Measurements from ENCODE around the gene UBXN10.
"Not testable (repeated sequence)": the region's sequence is repeated elsewhere in the genome, so short reads cannot be mapped to it uniquely, and the experiment has no call there.

Gene UBXN10

GRCh38 chr1:20195462-20195780 lies 9.5 kb downstream of the UBXN10 start:
- in situ Hi-C loops (cut with MboI; ENCODE audit: low pct_unique_long_range_greater_than_20kb, low sequenced_read_pairs): no loop called here
- no peak for DNase-seq

GRCh38 chr1:20197329-20197791 lies 11.5 kb downstream of the UBXN10 start:
- no peak for DNase-seq
- in situ Hi-C loops (cut with MboI; ENCODE audit: low pct_unique_long_range_greater_than_20kb, low sequenced_read_pairs): no loop called here

GRCh38 chr1:20198296-20198695 lies 12.4 kb downstream of the UBXN10 start:
- DNase-seq: no peak
- in situ Hi-C loops (cut with MboI; ENCODE audit: low pct_unique_long_range_greater_than_20kb, low sequenced_read_pairs): no loop called here

- no peak for DNase-seq
- in situ Hi-C loops (cut with MboI; ENCODE audit: low pct_unique_long_range_greater_than_20kb, low sequenced_read_pairs): no loop called here
Observed at GRCh38 chr1:20198918-20199317, 13.0 kb downstream of the UBXN10 start.

GRCh38 chr1:20199403-20199802 lies 13.5 kb downstream of the UBXN10 start:
- in situ Hi-C loops (cut with MboI; ENCODE audit: low pct_unique_long_range_greater_than_20kb, low sequenced_read_pairs): no loop called here
- no peak for DNase-seq

GRCh38 chr1:20199840-20200239 lies 13.9 kb downstream of the UBXN10 start:
- no peak for DNase-seq
- in situ Hi-C loops (cut with MboI; ENCODE audit: low pct_unique_long_range_greater_than_20kb, low sequenced_read_pairs): loop anchor here (25.0 kb wide), 1 partner anchor 287 kb away; the partner anchor contains the start of gene CAMK2N1

GRCh38 chr1:20200966-20201365 lies 15.1 kb downstream of the UBXN10 start:
- no peak for DNase-seq
- in situ Hi-C loops (cut with MboI; ENCODE audit: low pct_unique_long_range_greater_than_20kb, low sequenced_read_pairs): loop anchor here (25.0 kb wide), 1 partner anchor 286 kb away; the partner anchor contains the start of gene CAMK2N1

- in situ Hi-C loops (cut with MboI; ENCODE audit: low pct_unique_long_range_greater_than_20kb, low sequenced_read_pairs): loop anchor here (25.0 kb wide), 1 partner anchor 285 kb away; the partner anchor contains the start of gene CAMK2N1
- no peak for DNase-seq
Observed at GRCh38 chr1:20202166-20202565, 16.3 kb downstream of the UBXN10 start.

- DNase-seq: no peak
Observed at GRCh38 chr1:20207546-20207945, 21.6 kb downstream of the UBXN10 start.

GRCh38 chr1:20209471-20209870 lies 23.6 kb downstream of the UBXN10 start:
- in situ Hi-C loops (cut with MboI; ENCODE audit: low pct_unique_long_range_greater_than_20kb, low sequenced_read_pairs): loop anchor here (25.0 kb wide), 1 partner anchor 278 kb away; the partner anchor contains the start of gene CAMK2N1
- DNase-seq: no peak

More at GRCh38 chr1:20207546-20207945, 21.6 kb downstream of the UBXN10 start:
- in situ Hi-C loops (cut with MboI; ENCODE audit: low pct_unique_long_range_greater_than_20kb, low sequenced_read_pairs): loop anchor here (25.0 kb wide), 1 partner anchor 280 kb away; the partner anchor contains the start of gene CAMK2N1

GRCh38 chr1:20210736-20211460 lies 25.0 kb downstream of the UBXN10 start:
- no peak for DNase-seq
- in situ Hi-C loops (cut with MboI; ENCODE audit: low pct_unique_long_range_greater_than_20kb, low sequenced_read_pairs): loop anchor here (25.0 kb wide), 1 partner anchor 276 kb away; the partner anchor contains the start of gene CAMK2N1

- DNase-seq: no peak
- in situ Hi-C loops (cut with MboI; ENCODE audit: low pct_unique_long_range_greater_than_20kb, low sequenced_read_pairs): loop anchor here (25.0 kb wide), 1 partner anchor 276 kb away; the partner anchor contains the start of gene CAMK2N1
Observed at GRCh38 chr1:20211511-20211931, 25.6 kb downstream of the UBXN10 start.

GRCh38 chr1:20212085-20212684 lies 26.3 kb downstream of the UBXN10 start:
- no peak for DNase-seq
- in situ Hi-C loops (cut with MboI; ENCODE audit: low pct_unique_long_range_greater_than_20kb, low sequenced_read_pairs): loop anchor here (25.0 kb wide), 1 partner anchor 275 kb away; the partner anchor contains the start of gene CAMK2N1

- in situ Hi-C loops (cut with MboI; ENCODE audit: low pct_unique_long_range_greater_than_20kb, low sequenced_read_pairs): loop anchor here (25.0 kb wide), 1 partner anchor 274 kb away; the partner anchor contains the start of gene CAMK2N1
- DNase-seq: peak; percentile 70
Observed at GRCh38 chr1:20212685-20213331, 26.9 kb downstream of the UBXN10 start.

- no peak for DNase-seq
- in situ Hi-C loops (cut with MboI; ENCODE audit: low pct_unique_long_range_greater_than_20kb, low sequenced_read_pairs): loop anchor here (25.0 kb wide), 1 partner anchor 272 kb away; the partner anchor contains the start of gene CAMK2N1
Observed at GRCh38 chr1:20215716-20216115, 29.8 kb downstream of the UBXN10 start.

GRCh38 chr1:20216574-20216973 lies 30.7 kb downstream of the UBXN10 start:
- in situ Hi-C loops (cut with MboI; ENCODE audit: low pct_unique_long_range_greater_than_20kb, low sequenced_read_pairs): loop anchor here (25.0 kb wide), 1 partner anchor 271 kb away; the partner anchor contains the start of gene CAMK2N1
- DNase-seq: peak; percentile 38

GRCh38 chr1:20219053-20219452 lies 33.2 kb downstream of the UBXN10 start:
- in situ Hi-C loops (cut with MboI; ENCODE audit: low pct_unique_long_range_greater_than_20kb, low sequenced_read_pairs): loop anchor here (25.0 kb wide), 1 partner anchor 268 kb away; the partner anchor contains the start of gene CAMK2N1
- not testable (repeated sequence) for DNase-seq

GRCh38 chr1:20220036-20220435 lies 34.1 kb downstream of the UBXN10 start:
- in situ Hi-C loops (cut with MboI; ENCODE audit: low pct_unique_long_range_greater_than_20kb, low sequenced_read_pairs): loop anchor here (25.0 kb wide), 1 partner anchor 267 kb away; the partner anchor contains the start of gene CAMK2N1
- DNase-seq: no peak

- in situ Hi-C loops (cut with MboI; ENCODE audit: low pct_unique_long_range_greater_than_20kb, low sequenced_read_pairs): loop anchor here (25.0 kb wide), 1 partner anchor 264 kb away; the partner anchor contains the start of gene CAMK2N1
- peak; percentile 5 for DNase-seq
Observed at GRCh38 chr1:20223106-20223505, 37.2 kb downstream of the UBXN10 start.

Measured in KBM-7 (cell line).